GM21447 (cell line): Measurements from ENCODE around the gene RNF222.

ENCODE experiments used
- ATAC-seq: cut with Tn5 transposase; IDR thresholded peaks from one replicate; pipeline ENCODE4 v1.9.1; 2021; ENCODE audit not compliant: unreplicated experiment

Gene RNF222, protein sequence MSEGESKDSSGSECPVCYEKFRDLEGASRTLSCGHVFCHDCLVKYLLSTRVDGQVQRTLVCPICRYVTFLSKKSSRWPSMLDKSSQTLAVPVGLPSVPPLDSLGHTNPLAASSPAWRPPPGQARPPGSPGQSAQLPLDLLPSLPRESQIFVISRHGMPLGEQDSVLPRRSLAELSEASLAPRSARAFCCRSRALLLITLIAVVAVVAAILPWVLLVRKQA

DNA sequence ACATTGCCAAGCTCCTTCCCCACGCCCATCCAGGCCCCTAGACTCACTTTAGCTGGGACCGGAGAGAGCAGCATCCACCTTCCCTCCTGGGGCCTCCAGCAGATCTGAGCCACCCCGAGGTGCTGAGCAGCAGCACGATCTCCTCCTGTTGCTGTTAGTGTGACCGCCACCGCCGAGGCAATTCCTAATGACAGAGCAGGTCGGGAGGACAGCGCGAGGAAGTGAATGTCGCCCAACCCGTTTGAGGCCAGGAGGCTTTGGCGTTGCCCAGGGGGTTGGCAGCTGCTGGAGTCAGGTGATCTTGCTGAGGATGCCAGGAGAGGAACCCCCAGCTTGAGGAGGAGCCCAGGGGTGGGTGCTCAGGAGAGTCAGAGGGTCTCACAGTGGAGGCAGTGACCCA is at the start of gene RNF222:
TSS of gene RNF222 (minus strand) at position 192 of the 400 bp plus-strand sequence. CDS start 4,366 bp downstream, outside the sequence.
- ATAC-seq, result no peak

DNA sequence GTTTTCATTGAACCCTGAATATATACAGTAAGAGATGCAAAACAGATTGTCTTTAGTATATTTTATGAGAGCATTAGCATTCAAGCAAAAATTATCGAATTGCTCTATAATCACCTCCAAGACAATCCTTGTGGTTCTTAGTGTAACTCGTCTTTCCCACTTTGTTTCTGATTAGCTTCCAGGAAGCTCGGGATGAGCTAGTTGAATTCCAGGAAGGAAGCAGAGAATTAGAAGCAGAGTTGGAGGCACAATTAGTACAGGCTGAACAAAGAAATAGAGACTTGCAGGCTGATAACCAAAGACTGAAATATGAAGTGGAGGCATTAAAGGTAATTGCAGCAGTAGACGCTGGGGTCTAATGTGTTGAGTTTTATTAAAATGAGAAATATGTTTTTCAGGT is 47.9 kb upstream of the RNF222 start:
- ATAC-seq, result no peak

DNA sequence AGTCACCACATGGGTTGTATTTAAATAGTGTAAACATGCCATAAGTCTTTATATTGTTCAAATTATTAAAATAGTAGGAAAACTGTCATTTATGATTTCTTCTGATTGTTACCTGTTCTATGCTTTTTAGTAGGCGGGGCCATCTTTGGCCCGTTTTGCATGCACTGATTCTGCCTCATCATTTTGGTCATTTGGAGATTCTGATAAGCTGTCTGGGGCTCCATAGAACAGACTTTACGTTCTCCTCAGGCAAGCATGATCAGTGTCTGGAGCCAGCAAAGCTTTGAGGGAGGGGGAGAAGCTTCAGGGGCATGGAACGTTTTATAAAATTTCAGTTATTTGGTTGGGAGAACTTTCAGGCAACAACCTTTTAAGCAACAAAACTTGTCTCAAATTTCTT is 46.9 kb upstream of the RNF222 start:
- ATAC-seq, result no peak

DNA sequence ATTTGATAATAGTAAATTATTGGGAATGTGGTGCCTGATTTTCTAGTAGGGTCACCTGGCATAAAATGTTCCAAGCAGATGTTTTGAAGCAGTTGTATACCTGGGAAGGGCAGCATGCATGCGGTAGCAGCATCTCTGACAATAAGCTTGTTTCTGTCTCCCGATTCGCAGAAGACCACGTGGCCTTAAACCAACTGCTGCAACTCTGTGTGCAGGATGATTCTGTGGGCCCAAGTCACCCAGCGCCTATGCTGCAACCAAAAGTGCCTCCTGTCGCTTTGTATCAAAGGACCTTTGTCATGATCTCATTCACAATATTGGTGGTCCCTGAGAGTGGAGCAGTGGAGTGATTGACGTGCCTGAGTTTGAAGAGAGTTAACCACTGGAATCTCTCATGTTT is 46.1 kb upstream of the RNF222 start:
- ATAC-seq, result no peak

DNA sequence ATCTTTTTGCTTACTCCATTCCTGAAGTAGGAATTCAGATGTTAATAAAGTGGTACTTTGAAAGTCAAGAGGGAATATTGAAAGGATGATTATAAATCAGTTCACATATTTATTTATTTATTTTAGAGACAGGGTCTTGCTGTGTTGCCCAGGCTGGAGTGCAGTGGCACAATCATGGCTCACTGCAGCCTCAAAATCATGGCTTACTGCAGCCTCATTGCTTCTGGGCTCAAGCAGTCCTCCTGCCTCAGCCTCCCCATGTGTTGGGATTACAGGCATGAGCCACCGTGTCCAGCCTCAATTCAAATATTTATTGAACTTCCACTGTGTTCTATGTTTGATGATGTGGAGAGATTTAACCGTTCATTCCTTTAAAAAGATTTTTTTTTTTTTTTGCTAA is 44.7 kb upstream of the RNF222 start:
- no peak for ATAC-seq

DNA sequence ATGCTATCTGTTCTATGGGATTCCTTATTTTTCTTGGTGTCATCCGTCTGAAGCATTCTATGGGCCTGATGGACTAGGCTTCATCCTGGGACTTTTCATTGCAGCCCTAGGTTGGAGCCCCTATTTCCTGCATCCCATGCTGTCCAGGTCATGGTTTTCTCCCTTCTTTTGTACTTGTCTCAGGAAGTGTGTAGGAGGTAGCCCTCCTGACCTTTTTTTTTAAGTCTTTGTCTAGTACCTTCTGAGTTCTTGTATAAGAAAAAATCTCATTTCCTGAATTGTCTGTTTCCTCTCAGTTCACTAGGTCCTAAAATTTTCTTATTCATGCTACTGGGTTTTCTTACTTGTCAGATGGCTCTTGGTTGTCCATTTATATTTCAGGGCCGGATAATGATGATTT is 44.1 kb upstream of the RNF222 start:
- ATAC-seq, result no peak

DNA sequence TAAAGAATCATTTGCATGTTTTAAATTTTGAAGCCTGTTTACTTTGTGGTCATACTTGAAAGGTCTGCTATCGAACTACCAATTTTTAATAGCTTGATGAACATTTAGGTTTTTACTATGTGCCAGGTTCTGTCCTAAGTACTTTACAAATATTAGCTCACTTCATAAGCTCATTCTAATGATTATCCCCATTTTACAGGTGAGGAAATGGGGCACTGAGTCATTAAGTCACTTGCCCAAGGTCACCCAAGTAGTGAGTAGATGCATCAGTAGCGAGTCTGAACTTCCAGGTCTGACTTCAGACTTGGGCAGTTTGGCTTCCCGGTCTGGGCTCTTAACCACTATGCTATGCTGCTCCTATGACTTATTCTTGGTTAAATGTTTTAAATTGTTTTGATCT is 42.1 kb upstream of the RNF222 start:
- ATAC-seq, result no peak

DNA sequence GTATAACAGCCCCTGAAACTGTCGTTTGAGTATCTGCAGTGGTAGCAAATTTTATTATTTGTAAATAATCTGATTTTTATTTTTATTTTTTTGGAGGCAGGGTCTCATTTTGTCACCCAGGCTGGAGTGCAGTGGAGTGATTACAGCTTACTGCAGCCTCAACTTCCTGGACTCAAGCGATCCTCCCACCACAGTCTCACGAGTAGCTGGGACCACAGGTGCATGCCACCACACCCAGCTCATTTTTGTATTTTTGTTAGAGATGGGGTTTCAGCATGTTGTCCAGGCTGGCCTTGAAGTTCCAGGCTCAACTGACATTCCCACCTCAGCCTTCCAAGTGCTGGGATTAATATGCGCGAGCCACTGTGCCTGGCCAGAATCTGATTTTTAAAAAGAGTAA is 40.8 kb upstream of the RNF222 start:
- no peak for ATAC-seq

DNA sequence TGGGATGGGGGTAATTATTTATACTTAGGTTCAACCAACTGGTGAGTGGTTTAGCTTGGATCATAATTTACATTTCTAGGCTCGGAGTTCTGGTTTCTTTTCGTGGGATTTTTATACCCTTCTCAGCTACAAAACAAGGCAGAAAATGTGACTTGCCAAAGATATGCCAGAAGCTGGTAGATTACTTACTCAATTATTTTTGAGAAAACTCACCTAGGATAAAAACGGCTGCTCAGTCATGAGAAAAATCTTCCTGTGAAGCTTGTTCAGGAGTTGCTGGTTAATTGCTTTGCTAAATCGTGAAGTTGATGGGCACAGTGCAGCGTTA is 39.2 kb upstream of the RNF222 start:
- ATAC-seq, result no peak

DNA sequence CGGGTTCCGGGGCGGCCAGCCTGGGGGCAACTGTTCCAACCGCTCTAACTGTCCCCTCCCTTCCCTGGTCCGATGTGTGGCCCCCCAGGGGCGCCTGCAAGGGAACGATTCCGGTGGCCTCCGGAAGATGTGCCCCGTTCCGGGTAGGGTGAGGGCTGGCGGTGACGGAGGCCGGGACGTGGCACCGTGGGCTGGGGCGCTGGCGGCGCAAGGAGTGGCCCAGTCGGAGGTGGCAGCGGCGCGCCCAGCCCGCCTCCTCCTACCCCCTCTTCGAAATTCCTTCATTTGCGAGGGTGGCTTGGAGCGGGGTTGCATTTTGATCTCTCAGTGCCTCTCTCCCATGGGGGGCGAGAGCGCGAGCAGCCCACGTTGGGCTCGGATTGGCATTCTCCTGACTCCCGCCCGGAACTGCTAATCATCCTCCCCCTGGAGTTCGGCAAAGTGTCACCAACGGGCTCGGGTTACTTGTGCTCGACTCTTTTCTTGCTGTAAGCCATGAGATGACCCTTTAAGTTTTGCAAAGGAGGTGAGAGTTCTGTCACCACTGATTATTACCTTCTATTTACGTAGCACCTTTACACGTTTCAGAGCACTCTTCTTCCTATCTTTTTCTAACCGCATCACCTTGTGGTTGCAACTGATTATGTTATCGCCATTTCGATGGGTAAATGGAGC is 38.7 kb upstream of the RNF222 start:
- ATAC-seq, result peak; percentile 54

DNA sequence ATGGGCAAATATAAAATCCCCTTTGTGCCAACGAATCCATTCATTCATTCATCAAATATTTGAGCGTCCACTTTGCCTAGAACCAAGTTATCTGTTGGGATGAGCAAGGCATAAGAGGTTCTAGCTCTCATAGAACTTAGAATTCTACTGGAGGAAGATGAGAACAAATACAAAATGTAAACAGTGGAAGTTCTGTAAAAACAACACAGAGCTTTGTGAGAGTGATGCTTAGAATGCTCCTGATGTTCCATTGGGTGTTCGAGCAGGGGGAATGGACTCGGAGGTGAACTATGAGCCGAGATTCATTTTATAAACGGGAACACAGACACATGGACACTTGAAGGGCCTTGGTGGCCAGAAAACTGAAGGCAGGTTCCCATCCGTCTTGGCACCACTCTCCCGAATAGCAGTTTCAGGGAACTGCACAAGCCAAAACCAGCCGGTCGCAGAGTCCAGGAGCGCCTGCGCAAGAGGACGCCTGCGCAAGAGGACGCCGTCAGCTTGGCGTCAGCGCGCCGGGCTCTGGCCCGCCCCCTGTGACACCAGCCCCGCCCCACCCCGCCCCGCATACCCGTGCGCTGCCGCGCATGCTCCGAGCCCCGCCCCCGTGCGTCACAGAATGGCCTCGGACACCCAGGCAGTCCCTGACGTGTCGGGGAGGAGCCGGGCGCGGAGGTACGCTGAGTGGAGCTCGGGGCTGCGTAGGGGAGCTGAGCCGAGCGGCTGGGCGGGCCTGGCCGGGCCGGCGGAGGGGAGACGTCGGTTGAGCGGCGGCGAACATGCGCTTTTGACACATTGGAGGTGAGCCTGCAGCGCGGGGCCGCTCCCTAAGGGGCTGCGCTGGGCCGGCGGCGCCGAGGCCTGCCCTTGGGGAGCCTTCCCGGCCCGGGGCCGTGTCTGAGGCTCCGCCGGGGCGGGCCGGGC is 37.9 kb upstream of the RNF222 start, which contains the start of gene NDEL1:
TSS of gene NDEL1 (plus strand) at position 640 of the 924 bp plus-strand sequence. CDS start 8,388 bp downstream, outside the sequence.
- ATAC-seq, result peak; percentile 92

DNA sequence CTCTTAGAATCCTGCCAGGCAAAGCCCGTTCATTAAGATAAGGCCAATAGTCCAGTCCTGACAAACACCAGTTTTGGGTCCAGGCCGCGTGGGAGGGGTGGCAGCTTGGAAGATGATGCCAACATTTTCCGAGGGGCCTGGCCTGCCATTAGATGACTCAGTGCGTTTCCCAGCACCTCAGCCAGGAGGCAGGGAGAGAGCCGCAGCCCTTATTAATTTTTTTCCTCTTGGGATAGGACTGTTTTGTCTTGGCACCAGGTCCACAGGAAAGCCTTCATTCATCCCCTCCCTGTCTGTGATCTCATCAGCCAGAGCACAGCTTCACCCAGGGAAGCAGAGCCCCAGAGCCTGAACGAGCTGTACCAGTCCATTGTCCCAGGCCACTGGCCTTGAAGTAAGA is 33.3 kb upstream of the RNF222 start:
- ATAC-seq, result no peak

DNA sequence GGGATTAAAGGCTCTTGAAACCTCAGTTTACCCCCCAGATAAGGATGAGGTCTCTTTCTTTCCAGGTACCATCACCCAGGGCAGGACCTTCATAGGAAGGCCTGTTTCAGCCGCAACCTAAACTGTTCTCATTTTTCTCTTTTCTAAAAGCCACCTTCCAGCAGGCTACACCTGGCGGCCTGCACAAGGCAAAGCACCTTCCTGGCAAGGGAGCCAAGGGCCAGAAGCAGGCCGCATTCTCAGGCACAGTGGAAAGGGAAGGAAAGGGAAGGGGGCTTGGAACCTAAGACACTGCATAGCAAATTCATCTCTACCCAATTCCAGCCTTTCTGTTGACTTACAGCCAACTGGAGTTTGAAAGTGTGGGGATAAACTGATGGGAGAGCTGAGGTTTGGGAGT is 29.2 kb upstream of the RNF222 start:
- no peak for ATAC-seq

DNA sequence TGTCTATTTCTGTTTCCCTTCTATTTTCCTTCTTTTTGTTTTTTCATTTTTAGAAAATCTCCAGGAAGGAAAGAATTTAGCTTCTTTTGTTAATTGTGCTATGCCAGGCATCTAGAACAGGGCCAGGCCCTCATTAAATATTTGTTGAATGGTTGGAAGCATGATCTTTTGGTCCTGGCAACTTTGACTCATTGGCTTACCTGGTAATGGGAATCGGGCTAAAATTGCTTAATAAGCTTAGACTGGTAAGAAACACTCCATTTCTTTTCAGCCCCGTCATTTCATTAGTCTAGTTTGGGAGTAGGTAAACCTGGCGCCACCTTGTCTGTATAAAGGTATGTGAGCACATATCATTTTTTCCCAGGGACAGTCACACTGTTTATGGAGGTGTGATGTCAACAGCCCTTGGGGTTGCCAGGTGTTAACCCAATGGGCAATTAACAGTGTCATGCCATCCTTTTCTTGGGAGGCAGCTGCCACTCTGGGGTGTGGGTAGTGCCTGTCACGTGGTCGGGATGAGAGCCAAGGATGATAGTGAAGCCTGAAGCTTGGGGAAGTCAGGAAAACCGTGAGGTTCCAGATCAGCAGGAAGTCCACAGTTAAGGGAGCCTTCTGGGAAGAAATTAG is 28.6 kb upstream of the RNF222 start:
- ATAC-seq, result no peak

DNA sequence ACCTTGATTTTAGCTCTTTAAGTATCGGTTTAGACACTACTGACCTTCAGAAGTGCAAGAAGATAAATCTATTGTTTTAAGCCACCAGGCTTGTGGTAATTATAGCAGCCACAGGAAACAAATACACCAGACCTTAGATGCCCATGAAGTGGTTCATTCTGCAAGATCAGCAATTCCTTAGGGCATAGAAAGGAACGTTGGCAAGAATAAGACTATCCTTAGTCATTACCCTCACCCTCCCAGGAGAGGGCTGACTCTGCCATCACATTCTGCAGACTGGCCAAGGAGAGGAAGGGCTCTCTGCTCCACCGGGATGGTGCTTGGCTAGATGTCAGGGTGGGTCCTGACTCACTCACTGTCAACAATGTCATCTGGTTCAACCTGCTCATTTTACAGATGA is 23.9 kb upstream of the RNF222 start:
- no peak for ATAC-seq

DNA sequence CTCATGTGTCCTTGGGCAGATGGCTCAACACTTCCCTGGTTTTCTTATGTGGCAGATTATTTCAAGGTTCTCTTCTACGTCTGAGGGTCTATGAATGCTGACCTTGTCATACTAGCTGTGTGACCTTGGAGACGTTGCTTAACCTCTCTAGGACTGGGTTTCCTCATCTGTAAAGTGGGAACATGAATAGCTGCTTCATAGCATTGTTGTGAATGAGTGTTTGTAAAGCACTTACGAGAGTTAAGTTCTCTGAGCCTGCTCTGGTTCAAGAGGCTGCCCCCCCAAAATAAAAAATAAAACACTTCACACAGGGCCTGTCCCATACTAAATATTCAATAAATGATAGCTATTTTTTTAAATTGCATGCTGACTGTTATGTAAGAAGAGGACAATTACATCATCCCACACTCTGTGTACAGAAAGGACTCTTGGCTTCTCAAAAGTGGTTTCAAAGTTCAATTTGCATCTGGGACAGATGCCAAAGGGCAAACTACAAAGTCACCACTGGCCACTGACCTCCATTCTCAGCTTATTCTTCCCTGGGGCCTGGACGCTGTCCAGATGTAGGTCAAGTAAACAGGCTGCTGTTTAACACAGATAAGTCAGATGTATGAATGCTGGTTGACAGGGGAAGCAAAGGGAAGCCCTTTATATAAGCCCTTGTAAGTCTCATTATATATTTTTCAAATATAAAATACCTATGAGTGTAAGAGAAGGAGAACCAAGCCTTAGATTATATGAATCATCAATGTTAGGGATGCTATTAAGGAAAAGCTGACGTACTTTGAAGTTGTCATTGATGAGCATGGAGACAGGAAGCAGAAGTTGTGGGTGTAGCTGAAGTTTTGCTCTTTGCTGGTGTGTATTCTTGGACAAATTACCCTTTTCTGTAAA is 22.7 kb upstream of the RNF222 start:
- no peak for ATAC-seq

DNA sequence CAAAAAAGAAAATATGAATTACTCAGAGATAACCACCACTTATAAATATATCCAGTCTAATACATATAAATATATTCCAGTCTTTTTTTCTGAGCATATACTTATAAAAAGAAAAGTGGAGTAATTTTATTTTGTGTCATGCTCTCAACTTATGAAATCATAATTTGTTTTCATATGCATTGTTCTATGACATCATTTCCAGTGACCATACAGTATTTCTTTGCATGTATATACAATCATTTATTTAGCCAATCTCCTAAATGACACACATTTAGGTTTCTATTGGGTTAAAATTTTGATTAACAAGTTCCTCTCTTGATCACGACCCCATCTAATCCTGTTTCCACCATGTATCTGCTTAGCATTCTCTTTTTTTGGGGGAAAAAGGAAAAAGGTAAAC is 21.7 kb upstream of the RNF222 start:
- no peak for ATAC-seq

DNA sequence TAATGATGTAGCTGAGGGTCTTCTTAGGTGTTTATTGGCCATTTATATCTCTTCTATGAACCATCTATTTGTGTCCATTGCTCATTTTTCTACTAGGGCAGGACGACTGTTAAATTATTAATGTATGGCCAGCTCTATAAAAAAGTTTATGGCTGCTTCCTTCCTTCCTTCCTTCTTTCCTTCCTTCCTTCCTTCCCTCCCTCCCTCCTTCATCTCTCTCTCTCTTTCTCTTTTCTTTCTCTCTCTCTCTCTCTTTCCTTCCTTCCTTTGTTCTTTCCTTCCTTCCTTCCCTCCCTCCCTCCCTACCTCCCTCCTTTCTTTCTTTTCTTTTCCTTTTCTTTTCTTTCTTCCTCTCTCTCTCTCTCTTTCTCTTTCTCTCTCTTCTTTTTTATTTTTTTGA is 20.8 kb upstream of the RNF222 start:
- ATAC-seq, result no peak

DNA sequence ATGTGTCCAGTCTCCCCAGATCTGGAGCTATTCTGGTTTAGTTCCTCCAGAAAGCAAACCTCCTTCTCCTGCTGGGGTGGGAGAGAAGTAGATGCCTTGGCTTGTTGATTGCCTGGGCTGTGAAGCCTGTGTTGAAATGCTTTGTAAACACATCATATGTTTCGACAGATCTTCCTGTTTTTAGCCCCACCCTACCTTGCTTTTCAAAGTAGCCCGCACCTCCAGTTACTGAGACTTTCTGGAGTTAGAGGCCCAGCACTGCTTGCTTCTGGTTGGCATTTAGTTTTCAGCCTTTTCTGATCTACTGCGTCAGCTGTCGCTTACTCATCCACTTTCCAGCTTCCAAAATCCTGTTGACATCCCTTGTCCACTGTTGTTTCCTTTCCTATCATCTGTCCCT is 20.2 kb upstream of the RNF222 start:
- ATAC-seq, result no peak

DNA sequence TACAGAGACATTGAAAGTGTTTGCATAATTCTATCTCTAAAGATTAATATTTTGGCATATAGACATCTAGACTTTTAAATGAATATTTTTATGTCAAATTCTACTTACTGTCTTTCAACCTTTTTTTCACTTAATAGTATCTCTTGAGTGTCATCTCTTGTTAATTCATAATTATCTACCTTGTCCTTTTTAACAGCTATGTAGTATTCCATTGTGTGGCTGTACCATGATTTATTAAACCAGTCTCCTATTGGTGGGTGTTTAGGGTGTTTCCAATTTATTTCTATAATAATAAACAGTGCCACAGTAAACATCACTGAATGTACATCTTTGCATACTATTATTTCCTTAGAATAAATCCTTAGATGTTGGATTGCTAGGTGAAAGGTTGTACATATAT is 16.3 kb upstream of the RNF222 start:
- no peak for ATAC-seq
